GM23338 (cell line): ENCODE data around the gene GRAMD1B.

Experiments used
- CREB1 ChIP-seq: fragments of 250-450 bp; sonication (Bioruptor Pico); IDR thresholded peaks from 2 replicates; pipeline ENCODE4 v1.5.0; 2020; ENCODE audit warnings: low read depth, mild to moderate bottlenecking, moderate library complexity
- CTCF ChIP-seq, 2 experiments: fragments of 200-600 bp in 1 of 2; sonication (generic) in 1 of 2; conservative IDR thresholded peaks; 2 replicates each; pipeline versions ENCODE4 v1.5.1 to v1.6.1; 2016 to 2017; ENCODE audit warnings: antibody characterized with exemption in 2 of 2, low read depth in 2 of 2, mild to moderate bottlenecking in 2 of 2, moderate library complexity in 1 of 2
- ETS1 ChIP-seq: IDR thresholded peaks from 2 replicates; pipeline ENCODE4 v1.6.1; 2016; ENCODE audit warnings: antibody characterized with exemption
- EZH2 ChIP-seq: fragments of 200-600 bp; sonication (generic); IDR thresholded peaks from one replicate; pipeline ENCODE4 v1.8.0; 2017; ENCODE audit warnings: antibody characterized with exemption, mild to moderate bottlenecking, low read depth; ENCODE audit not compliant: unreplicated experiment
- EZH2phosphoT487 ChIP-seq: fragments of 200-600 bp; sonication (generic); IDR thresholded peaks from one replicate; pipeline ENCODE4 v1.8.1; 2018; ENCODE audit warnings: antibody characterized with exemption; ENCODE audit not compliant: unreplicated experiment
- JUNB ChIP-seq: IDR thresholded peaks from one replicate; pipeline ENCODE4 v1.6.1; 2016; ENCODE audit warnings: antibody characterized with exemption; ENCODE audit not compliant: unreplicated experiment
- POLR2AphosphoS5 ChIP-seq: IDR thresholded peaks from 2 replicates; pipeline ENCODE4 v1.6.1; 2016; ENCODE audit warnings: antibody characterized with exemption, low read depth
- REST ChIP-seq: IDR thresholded peaks from one replicate; pipeline ENCODE4 v1.6.1; 2018; ENCODE audit warnings: antibody characterized with exemption; ENCODE audit not compliant: unreplicated experiment
- STAT1 ChIP-seq: IDR thresholded peaks from one replicate; pipeline ENCODE4 v1.6.1; 2016; ENCODE audit warnings: antibody characterized with exemption; ENCODE audit not compliant: unreplicated experiment
- ZNF331 ChIP-seq: fragments of 250-450 bp; sonication (Bioruptor Pico); IDR thresholded peaks from 2 replicates; pipeline ENCODE4 v1.5.0; 2020; ENCODE audit warnings: low read depth, mild to moderate bottlenecking, moderate library complexity
- ZNF462 ChIP-seq: fragments of 250-450 bp; sonication (Bioruptor Pico); IDR thresholded peaks from 2 replicates; pipeline ENCODE4 v1.5.0; 2020; ENCODE audit warnings: mild to moderate bottlenecking, moderate library complexity

- TF ChIP-seq CTCF (conservative IDR thresholded peaks at IDR 0.05; ENCODE audit: low read depth in 2 of 2): no peak
- TF ChIP-seq STAT1: no peak
- no peak for TF ChIP-seq EZH2
- TF ChIP-seq EZH2phosphoT487: no peak
- no peak for TF ChIP-seq JUNB
- no peak for TF ChIP-seq ETS1
- no peak for TF ChIP-seq POLR2AphosphoS5
- TF ChIP-seq CREB1: no peak
- TF ChIP-seq REST: no peak
- TF ChIP-seq ZNF462: no peak
- no peak for TF ChIP-seq ZNF331
Measured at GRCh38 chr11:123407996-123408597, 22.0 kb upstream of the GRAMD1B start.
